Right lung (tissue), 5 donors: Measurements from ENCODE around the gene TCN1. TPM values are rescaled to one million over a fixed set of nuclear protein-coding genes. Genes with fewer than 3 reads are reported as not detected.
A peak's percentile ranks its signal among the peaks of the same experiment; 100 is the strongest.
"Not testable (repeated sequence)": the region's sequence is repeated elsewhere in the genome, so short reads cannot be mapped to it uniquely, and the experiment has no call there.

ENCODE experiments used
- DNase-seq, 2 donors: peaks; one replicate each; pipeline ENCODE4 v3.0.0-alpha.2; 2013
- polyA plus RNA-seq, 5 donors: library from polyadenylated mRNA; unstranded; fragments of 120-200 nt; gene quantifications; one replicate each; pipeline versions ENCODE4 v1.2.1 to v1.2.3, GENCODE V29; 2013; ENCODE audit warnings: inconsistent platforms in 1 of 5, low replicate concordance in 1 of 5; ENCODE audit not compliant: insufficient read length in 5 of 5, insufficient read depth in 1 of 5

The TCN1 gene
- polyA plus RNA-seq, 5 donors, result 0.10 to 0.28 TPM; not detected in 3

DNA sequence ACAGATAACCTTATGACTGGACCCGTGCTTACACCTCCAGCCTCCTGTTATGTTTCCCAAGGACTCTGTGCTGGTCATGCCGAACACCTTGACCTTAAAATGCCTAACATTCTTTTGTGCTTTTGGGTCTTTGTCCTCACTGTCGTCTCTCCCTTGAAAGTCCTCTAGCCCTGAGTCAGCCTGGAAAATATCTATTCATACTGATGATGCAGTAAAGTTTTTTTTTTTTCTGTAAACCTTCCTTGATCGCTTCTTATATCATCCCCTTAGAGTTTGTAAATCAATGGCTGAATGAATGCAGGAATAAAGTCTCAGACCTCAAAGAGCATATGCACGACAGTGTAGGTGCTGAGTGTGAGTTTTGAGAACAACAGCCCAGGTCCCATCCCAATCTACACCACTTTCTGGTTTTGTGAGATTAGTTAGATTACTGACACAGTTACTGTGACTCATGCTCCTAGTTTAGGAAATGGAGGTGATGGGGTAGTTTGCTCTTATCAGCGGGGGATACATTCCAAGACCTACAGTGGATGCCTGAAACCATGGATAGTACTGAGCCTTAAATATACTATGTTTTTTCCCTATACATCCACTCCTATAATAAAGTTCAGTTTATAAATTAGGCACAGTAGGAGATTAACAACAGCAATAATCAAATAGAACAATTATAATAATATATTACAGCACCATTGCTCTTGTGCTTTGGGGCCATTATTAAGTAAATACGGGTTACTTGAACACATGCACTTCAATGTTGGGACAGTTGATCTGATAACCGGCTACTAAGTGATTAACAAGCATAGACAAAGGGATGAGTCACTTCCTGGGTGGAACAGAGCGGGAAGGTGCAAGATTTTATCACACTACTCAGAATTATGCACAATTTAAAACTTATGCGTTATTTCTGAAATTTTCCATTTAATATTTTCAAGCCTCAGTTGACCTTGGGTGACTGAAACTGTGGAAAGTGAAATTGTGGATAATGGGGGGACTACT is 8.6 kb downstream of the TCN1 start:
- no peak for DNase-seq

- no peak for DNase-seq
These were observed 11.4 kb downstream of the TCN1 start for GRCh38 chr11:59854871-59855270.

DNA sequence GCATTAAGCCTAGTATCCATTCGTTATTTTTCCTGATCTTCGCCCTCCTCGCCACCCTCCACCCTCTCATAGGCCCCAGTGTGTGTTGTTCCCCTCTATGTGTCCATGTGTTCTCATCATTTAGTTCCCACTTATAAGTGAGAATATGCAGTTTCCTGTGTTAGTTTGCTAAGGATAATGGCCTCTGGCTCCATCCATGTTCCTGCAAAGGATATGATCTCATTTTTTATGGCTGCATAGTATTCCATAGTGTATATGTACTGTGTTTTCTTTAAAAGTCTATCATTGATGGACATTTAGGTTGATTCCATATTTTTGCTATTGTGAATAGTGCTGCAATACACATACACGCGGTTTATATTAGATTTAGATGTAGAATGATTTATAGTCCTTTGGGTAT is 14.9 kb downstream of the TCN1 start:
- DNase-seq, result not testable (repeated sequence)

GRCh38 chr11:59849551-59849950 is 16.7 kb downstream of the TCN1 start:
- not testable (repeated sequence) for DNase-seq

DNA sequence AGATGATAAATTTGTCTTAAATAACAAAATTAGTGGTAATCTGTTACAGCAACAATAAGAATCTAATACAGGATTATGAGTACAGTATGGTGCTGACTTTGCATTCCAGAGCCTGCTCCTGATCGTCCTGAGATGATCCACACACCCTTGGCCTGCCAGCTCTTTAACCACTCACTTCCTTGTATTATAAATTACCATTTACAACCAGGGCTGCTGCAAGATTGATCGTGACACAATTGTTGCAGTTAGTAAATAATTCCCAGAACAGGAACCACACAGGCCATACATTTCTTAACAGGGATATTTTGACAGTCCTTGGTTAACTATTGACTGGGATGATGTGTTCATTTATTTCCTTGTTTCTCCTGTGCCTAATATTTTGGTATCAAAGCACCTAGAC is 17.2 kb downstream of the TCN1 start:
- DNase-seq, result no peak

DNA sequence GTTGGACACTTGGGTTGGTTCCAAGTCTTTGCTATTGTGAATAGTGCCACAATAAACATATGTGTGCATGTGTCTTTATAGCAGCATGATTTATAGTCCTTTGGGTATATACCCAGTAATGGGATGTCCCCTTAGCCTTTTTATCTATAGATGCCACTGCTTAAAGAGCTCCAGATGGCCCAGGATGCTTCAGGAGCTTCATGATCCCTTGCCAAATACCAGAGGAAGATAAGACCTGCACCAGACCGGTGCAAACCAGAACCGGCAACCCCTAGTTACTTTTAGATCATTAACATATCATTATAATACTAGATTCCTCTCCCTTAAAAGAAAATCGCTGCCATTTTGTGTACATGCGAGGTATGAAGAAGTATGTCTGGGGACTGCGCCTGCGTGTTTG is 17.8 kb downstream of the TCN1 start:
- DNase-seq, result not testable (repeated sequence)

DNA sequence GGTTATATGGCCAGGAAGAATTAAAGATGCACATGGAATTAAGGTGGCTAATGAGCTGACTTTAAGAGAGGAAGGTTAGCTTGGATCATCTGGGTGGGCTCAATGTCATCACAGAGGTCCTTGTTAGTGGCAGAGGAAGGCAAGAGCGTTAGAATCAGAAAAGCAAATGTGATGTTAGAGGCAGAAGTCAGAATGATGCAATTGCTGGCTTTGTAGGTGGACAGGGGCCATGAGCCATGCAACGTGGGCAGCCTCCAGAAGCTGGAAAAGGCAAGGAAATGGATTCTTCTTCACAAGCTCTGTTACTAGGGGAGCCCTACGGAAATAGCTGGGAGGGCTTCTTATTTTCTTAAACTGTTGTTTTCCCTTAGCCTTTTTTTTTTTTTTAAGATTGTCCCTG is 18.7 kb downstream of the TCN1 start:
- no peak for DNase-seq

DNA sequence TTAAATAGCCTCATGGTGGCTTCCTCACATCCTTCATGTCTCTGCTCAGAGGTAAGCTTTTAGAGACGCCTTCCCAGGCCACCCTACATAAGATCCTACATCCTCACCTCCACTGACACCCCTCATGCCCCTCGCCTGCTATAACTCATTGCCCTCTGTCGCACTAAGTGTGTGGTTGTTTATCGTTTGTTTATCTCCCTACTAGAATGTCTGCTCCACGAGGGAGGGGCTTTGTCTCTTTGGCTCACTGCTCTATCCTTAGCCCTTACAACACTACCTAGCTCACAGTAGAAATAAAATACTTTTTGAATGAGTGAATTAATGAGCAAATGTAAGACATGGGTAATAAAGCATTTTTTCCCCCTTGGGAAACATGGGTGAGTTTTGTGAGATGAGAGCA is 19.7 kb downstream of the TCN1 start:
- no peak for DNase-seq

DNA sequence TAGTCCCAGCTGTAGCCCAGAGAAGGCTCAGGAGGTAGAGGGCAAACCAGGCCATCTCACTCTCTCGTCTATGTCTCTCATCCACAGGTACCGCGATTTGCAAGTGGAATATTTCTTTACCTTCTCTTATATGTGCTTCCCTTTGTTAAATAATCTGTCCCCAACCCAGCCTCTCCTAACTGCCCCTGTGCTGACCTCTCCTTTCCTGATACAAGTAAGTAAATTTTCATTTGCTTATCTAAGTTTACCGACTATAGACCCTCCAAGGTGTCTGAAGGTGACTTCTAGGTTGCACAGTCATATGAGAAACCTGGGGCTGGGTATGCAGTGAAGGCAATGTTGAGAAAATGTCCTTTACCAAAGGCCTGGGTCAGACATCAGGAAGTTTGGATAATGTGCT is 20.9 kb downstream of the TCN1 start, which contains the start of gene CBLIF:
Gene CBLIF, minus strand, starts transcription at position 101 of the 400 bp plus-strand sequence. Its CDS starts 46 bp downstream, at position 55.
- DNase-seq, result no peak

DNA sequence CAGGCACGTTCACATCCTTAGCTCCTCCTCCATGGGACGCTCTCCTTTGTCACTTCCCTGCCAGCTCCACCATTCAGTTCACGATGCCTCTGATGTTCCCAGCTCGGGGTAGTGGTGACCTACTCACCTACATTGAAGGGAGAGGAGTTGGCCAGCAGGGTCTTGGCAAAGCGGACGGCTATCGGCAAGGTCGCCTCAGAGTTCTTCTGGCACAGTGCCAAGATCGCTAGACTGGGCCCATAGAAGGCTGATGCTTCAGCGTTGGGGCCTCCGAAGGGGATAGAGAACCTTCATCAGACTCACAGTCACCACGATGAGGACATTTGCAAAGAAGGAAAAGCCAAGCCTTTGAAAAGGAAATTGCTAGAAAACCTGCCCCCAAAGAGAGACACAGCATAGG is 24.0 kb downstream of the TCN1 start:
- no peak for DNase-seq

DNA sequence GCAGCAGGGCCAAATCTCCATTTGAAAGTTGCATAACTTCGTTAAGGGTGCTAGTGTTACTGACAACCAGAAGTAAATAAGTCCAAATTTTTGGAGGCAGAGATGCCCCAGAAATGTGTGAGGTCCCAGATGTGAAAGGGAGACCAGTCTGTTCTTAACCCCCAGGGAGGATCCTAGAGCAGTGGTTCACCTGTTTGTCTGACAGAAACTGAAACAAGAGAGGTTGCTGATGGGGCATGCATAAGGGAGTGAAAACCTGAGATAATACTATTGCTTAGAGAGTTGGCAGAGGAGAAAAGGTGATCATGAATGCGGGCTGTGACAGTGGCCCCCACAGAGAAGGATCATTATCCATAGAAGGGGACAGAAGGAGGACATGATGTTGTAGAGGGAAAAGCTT is 24.8 kb downstream of the TCN1 start:
- DNase-seq, result no peak

GRCh38 chr11:59839615-59840014 is 26.7 kb downstream of the TCN1 start:
- no peak for DNase-seq

GRCh38 chr11:59833602-59834001 is 32.7 kb downstream of the TCN1 start:
- DNase-seq, result no peak

DNA sequence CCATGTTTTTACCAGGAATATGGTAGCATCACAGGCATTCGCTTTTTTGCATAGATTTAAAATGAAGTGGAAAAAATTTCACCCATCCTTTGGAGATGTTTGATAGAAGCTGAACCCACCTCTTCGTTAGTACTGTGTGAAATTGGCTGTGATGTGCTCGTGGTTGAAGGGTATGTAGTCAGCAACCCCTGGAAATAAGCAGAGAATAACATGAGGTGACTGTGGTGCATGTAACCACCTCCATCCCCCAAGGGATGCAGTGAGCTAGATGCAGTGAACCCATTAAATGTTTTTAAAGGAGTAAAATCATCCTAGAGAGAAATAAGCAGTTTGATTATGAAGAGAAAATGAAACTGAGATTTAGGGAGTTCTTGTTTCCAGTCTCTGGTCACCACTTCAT is 36.9 kb downstream of the TCN1 start:
- no peak for DNase-seq

DNA sequence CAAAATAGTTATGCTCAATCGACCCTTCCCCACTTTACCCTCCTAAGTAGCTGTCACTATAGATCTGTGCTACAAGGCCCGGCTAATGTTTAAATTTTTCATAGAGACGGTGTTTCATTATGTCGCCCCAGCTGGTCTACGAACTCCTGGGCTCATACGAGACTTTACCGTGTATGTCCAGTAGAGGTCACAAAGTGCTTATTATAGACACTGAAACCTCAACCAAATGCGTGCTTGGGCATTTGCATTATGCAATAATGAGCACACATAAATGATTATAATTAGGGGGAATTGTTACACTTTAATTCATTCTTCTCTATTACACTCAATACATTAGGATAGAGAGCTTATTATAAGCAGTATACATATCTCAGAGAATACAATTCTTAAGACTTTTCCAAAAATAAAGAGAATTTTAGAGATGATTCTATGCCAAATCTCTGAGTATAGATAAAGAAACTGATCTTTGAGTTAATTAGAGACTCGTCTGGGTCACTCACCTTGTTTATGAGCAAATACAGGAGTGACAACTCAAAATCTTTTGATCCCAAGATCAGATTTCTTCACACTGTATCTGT is 43.2 kb downstream of the TCN1 start:
- peak in 1 of 2 donors; percentile 15 for DNase-seq

DNA sequence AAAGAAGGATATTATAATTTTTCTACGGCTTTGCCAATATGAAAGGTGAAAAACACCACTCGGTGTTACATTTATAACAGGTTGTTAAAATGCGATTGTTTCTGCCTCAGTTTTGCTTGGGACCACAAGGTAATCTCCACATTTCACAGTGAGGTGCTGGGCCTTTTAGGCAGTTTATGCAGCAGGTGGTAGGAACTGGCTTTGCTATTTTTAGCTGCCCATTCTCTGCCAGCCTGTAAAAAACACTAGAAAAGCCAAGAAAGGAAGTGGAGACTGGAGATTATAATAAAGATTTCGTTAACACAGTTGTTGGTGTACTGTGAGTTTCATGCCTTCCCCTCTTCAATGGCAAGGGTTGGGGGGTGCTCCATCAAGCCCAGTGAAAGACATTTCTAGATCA is 47.7 kb downstream of the TCN1 start:
- DNase-seq, result no peak

- DNase-seq, result not testable (repeated sequence)
These were observed 49.9 kb downstream of the TCN1 start for GRCh38 chr11:59816434-59816833.

- DNase-seq, result no peak
These were observed 50.5 kb downstream of the TCN1 start for GRCh38 chr11:59815754-59816153.

- DNase-seq, result no peak
These were observed 52.3 kb downstream of the TCN1 start for GRCh38 chr11:59814021-59814420.

- DNase-seq, result no peak
These were observed 52.9 kb downstream of the TCN1 start for GRCh38 chr11:59813364-59813763.

DNA sequence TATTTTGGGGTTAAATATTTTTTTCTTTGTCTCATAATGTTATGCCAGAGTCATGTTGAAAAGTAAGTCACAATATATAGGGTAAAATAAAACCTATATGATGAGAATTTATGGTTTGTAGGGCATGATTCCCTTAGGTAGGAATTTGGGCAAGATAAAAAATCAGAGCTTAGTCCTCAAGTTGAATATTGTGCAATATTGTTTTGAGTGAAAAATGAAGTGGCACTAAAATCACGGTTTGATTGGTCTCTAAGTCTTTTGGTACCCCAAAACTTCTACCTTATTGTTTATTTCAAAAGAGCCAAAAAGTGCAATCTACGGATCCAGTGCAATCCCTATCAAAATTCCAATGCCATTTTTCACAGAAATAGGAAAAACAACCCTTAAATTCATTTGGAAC is 54.1 kb downstream of the TCN1 start:
- DNase-seq, result no peak

- no peak for DNase-seq
These were observed 55.4 kb downstream of the TCN1 start for GRCh38 chr11:59810911-59811259.

- DNase-seq, result peak; percentile 83 to 86
These were observed 55.9 kb downstream of the TCN1 start, which contains the start of gene MRPL16 for GRCh38 chr11:59810189-59810910. TSS of gene MRPL16 (minus strand) at chr11:59810778. CDS start at chr11:59810658, 120 bp downstream.
